Measurements from ENCODE around the gene FRRS1L. TPM values are rescaled to one million over a fixed set of nuclear protein-coding genes. Genes with fewer than 3 reads are reported as not detected.

The FRRS1L gene
- total RNA-seq, 1 donor from 2014 or later: 1.0 TPM

GRCh38 chr9:109120204-109120789, 46.8 kb downstream of the FRRS1L start:
- Histone ChIP-seq H3K4me1 (ENCODE audit: control insufficient read depth in 3 of 3, insufficient read depth in 3 of 3, low read length in 3 of 3) (peaks cover 29 to 36% (median 30%) of the 10 kb centered on the region in 3 donors), H3K4me3 (ENCODE audit: low read length in 3 of 3) (peak overlapping the region in 2 of 3 donors; percentile 21 to 48), H3K9ac (ENCODE audit: low read depth in 1 of 3, low read length in 3 of 3) (no peak overlapping the region), H3K9me3 (ENCODE audit: control insufficient read depth in 3 of 3, low read length in 3 of 3) (no peaks in the 10 kb centered on the region), H3K36me3 (ENCODE audit: control insufficient read depth in 3 of 3, insufficient read depth in 3 of 3, low read length in 3 of 3) (no peaks in the 10 kb centered on the region), H3K27me3 (ENCODE audit: control insufficient read depth in 3 of 3, insufficient read depth in 3 of 3, low read length in 3 of 3) (no peaks in the 10 kb centered on the region), H3K27ac (ENCODE audit: low read depth, low read length) (no peak overlapping the region)

DNA sequence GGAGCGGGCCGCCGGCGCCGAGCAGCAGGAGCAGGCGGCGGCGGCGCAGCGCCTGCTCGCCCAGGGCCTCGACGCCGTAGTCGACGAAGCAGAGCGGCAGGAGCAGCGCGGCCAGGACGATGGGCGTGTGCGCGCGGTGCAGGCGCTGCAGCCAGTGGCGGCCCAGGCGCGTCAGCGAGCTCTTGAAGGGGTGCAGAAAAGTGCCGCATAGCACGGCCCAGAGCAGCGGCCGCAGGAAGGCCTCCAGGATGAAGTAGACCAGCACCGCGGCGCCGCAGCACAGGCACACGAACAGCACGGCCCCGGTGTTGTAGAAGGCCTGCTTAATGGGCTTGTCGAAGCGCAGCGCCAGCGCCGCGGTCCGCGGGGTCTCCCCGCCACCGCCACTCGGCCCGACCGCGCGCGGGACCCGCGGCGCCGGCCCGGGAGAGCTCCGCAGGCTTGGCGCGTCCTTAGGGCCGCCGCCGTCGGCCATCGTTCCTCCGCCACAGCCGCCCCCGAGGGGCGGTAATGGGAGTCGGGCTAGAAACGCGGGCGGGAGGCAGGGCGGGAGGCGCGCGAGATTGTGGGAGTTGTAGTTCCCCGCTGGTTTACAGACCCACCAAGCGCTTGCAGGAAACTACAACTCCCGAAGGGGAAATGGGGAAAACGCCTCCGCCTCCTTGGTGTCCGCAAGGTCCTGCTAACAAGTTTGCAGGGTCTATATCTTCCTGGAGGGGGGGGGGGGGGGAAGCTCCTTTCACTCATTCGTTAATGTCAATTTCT, 47.4 kb downstream of the FRRS1L start, which contains the start of gene TMEM245:
Gene TMEM245, minus strand, starts transcription at position 509 of the 765 bp plus-strand sequence. Its CDS starts 34 bp downstream, at position 475.
- Histone ChIP-seq H3K4me1 (ENCODE audit: control insufficient read depth in 3 of 3, insufficient read depth in 3 of 3, low read length in 3 of 3) (peaks cover 33 to 39% (median 36%) of the 10 kb centered on the region in 3 donors), H3K36me3 (ENCODE audit: control insufficient read depth in 3 of 3, insufficient read depth in 3 of 3, low read length in 3 of 3) (no peaks in the 10 kb centered on the region), H3K27ac (ENCODE audit: low read depth, low read length) (peak within 1 kb of the TSS; percentile 65), H3K27me3 (ENCODE audit: control insufficient read depth in 3 of 3, insufficient read depth in 3 of 3, low read length in 3 of 3) (no peaks in the 10 kb centered on the region), H3K4me3 (ENCODE audit: low read length in 3 of 3) (peak within 1 kb of the TSS; percentile 76 to 95 (median 92)), H3K9ac (ENCODE audit: low read depth in 1 of 3, low read length in 3 of 3) (peak within 1 kb of the TSS; percentile 70 to 92 (median 92)), H3K9me3 (ENCODE audit: control insufficient read depth in 3 of 3, low read length in 3 of 3) (no peaks in the 10 kb centered on the region)

GRCh38 chr9:109118808-109119438, 48.1 kb downstream of the FRRS1L start:
- Histone ChIP-seq H3K27ac (ENCODE audit: low read depth, low read length) (peak overlapping the region; percentile 65), H3K9me3 (ENCODE audit: control insufficient read depth in 3 of 3, low read length in 3 of 3) (no peaks in the 10 kb centered on the region)

GRCh38 chr9:109117856-109118807, 48.9 kb downstream of the FRRS1L start:
- peak overlapping the region; percentile 65 for H3K27ac ChIP-seq (ENCODE audit: low read depth, low read length)
- H3K27me3 ChIP-seq (ENCODE audit: control insufficient read depth in 3 of 3, insufficient read depth in 3 of 3, low read length in 3 of 3): no peaks in the 10 kb centered on the region

More at GRCh38 chr9:109118808-109119438, 48.1 kb downstream of the FRRS1L start:
- Histone ChIP-seq H3K36me3 (ENCODE audit: control insufficient read depth in 3 of 3, insufficient read depth in 3 of 3, low read length in 3 of 3) (no peaks in the 10 kb centered on the region), H3K27me3 (ENCODE audit: control insufficient read depth in 3 of 3, insufficient read depth in 3 of 3, low read length in 3 of 3) (no peaks in the 10 kb centered on the region), H3K4me1 (ENCODE audit: control insufficient read depth in 3 of 3, insufficient read depth in 3 of 3, low read length in 3 of 3) (peaks cover 40 to 45% (median 43%) of the 10 kb centered on the region in 3 donors), H3K9ac (ENCODE audit: low read depth in 1 of 3, low read length in 3 of 3) (peak overlapping the region; percentile 70 to 92 (median 92)), H3K4me3 (ENCODE audit: low read length in 3 of 3) (peak overlapping the region; percentile 76 to 95 (median 92))

GRCh38 chr9:109115931-109116526, 51.0 kb downstream of the FRRS1L start:
- Histone ChIP-seq H3K4me1 (ENCODE audit: control insufficient read depth in 3 of 3, insufficient read depth in 3 of 3, low read length in 3 of 3) (peaks cover 49 to 56% (median 51%) of the 10 kb centered on the region in 3 donors), H3K27ac (ENCODE audit: low read depth, low read length) (no peak overlapping the region), H3K36me3 (ENCODE audit: control insufficient read depth in 3 of 3, insufficient read depth in 3 of 3, low read length in 3 of 3) (no peaks in the 10 kb centered on the region), H3K9me3 (ENCODE audit: control insufficient read depth in 3 of 3, low read length in 3 of 3) (no peaks in the 10 kb centered on the region), H3K27me3 (ENCODE audit: control insufficient read depth in 3 of 3, insufficient read depth in 3 of 3, low read length in 3 of 3) (no peaks in the 10 kb centered on the region), H3K4me3 (ENCODE audit: low read length in 3 of 3) (peak overlapping the region in 1 of 3 donors; percentile 27), H3K9ac (ENCODE audit: low read depth in 1 of 3, low read length in 3 of 3) (no peak overlapping the region)

More at GRCh38 chr9:109117856-109118807, 48.9 kb downstream of the FRRS1L start:
- Histone ChIP-seq H3K36me3 (ENCODE audit: control insufficient read depth in 3 of 3, insufficient read depth in 3 of 3, low read length in 3 of 3) (no peaks in the 10 kb centered on the region), H3K9ac (ENCODE audit: low read depth in 1 of 3, low read length in 3 of 3) (peak overlapping the region; percentile 70 to 92 (median 92)), H3K4me3 (ENCODE audit: low read length in 3 of 3) (peak overlapping the region; percentile 76 to 95 (median 92)), H3K4me1 (ENCODE audit: control insufficient read depth in 3 of 3, insufficient read depth in 3 of 3, low read length in 3 of 3) (peaks cover 47 to 49% (median 47%) of the 10 kb centered on the region in 3 donors), H3K9me3 (ENCODE audit: control insufficient read depth in 3 of 3, low read length in 3 of 3) (no peaks in the 10 kb centered on the region)

DNA sequence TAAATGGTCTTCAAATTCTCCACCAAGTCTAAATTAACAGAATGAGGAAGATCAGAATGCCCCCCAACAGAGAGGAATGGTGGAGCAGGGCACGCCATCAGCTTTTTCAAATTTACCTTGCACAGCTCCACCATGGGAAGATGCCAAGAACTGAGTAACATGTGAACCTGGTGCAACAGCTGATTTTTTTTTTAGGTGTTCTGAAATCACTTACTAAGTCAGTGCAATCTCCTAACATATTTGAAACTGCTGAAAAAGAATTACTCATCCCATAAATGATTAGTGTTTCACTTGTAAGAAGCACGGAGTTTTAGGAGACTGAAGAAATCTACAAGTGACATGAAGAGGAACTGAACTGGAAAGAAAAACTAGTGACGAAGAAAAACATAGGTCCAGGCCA, 52.4 kb downstream of the FRRS1L start:
- no peak overlapping the region for H3K9ac ChIP-seq (ENCODE audit: low read depth in 1 of 3, low read length in 3 of 3)
- no peaks in the 10 kb centered on the region for H3K36me3 ChIP-seq (ENCODE audit: control insufficient read depth in 3 of 3, insufficient read depth in 3 of 3, low read length in 3 of 3)
- peak overlapping the region in 1 of 3 donors; percentile 19 for H3K4me3 ChIP-seq (ENCODE audit: low read length in 3 of 3)
- peaks cover 50 to 64% (median 62%) of the 10 kb centered on the region in 3 donors for H3K4me1 ChIP-seq (ENCODE audit: control insufficient read depth in 3 of 3, insufficient read depth in 3 of 3, low read length in 3 of 3)
- peak overlapping the region; percentile 64 for H3K27ac ChIP-seq (ENCODE audit: low read depth, low read length)
- H3K27me3 ChIP-seq (ENCODE audit: control insufficient read depth in 3 of 3, insufficient read depth in 3 of 3, low read length in 3 of 3): no peaks in the 10 kb centered on the region
- no peaks in the 10 kb centered on the region for H3K9me3 ChIP-seq (ENCODE audit: control insufficient read depth in 3 of 3, low read length in 3 of 3)

- no peaks in the 10 kb centered on the region for H3K9me3 ChIP-seq (ENCODE audit: control insufficient read depth in 3 of 3, low read length in 3 of 3)
- peaks cover 49 to 69% (median 63%) of the 10 kb centered on the region in 3 donors for H3K4me1 ChIP-seq (ENCODE audit: control insufficient read depth in 3 of 3, insufficient read depth in 3 of 3, low read length in 3 of 3)
- H3K4me3 ChIP-seq (ENCODE audit: low read length in 3 of 3): peak overlapping the region in 2 of 3 donors; percentile 1 to 19
- peak overlapping the region; percentile 64 for H3K27ac ChIP-seq (ENCODE audit: low read depth, low read length)
- no peaks in the 10 kb centered on the region for H3K27me3 ChIP-seq (ENCODE audit: control insufficient read depth in 3 of 3, insufficient read depth in 3 of 3, low read length in 3 of 3)
- H3K36me3 ChIP-seq (ENCODE audit: control insufficient read depth in 3 of 3, insufficient read depth in 3 of 3, low read length in 3 of 3): no peaks in the 10 kb centered on the region
- no peak overlapping the region for H3K9ac ChIP-seq (ENCODE audit: low read depth in 1 of 3, low read length in 3 of 3)
Measured at GRCh38 chr9:109113892-109114609, 53.0 kb downstream of the FRRS1L start.

DNA sequence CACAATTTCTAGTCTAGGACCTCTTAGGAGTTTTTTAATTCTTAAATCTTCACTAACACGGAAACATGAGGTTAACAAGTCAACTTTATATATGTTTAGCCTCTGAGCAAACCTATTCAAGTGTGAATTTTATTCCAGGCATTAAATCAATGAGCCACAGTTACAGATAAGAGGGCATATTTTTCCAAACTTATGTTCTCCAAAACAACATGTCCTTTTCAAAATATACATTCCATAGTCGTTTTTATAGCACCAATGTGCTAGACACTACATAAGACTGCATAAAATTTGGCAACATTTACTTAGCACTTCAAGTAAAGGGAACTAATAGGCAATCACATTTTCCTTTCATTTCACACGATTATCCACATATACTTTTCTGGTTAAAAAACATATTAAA, 53.8 kb downstream of the FRRS1L start:
- H3K4me3 ChIP-seq (ENCODE audit: low read length in 3 of 3): no peak overlapping the region
- peak overlapping the region; percentile 5 for H3K27ac ChIP-seq (ENCODE audit: low read depth, low read length)
- peak overlapping the region in 1 of 3 donors; percentile 47 for H3K9ac ChIP-seq (ENCODE audit: low read depth in 1 of 3, low read length in 3 of 3)
- H3K36me3 ChIP-seq (ENCODE audit: control insufficient read depth in 3 of 3, insufficient read depth in 3 of 3, low read length in 3 of 3): no peaks in the 10 kb centered on the region
- no peaks in the 10 kb centered on the region for H3K27me3 ChIP-seq (ENCODE audit: control insufficient read depth in 3 of 3, insufficient read depth in 3 of 3, low read length in 3 of 3)
- no peaks in the 10 kb centered on the region for H3K9me3 ChIP-seq (ENCODE audit: control insufficient read depth in 3 of 3, low read length in 3 of 3)
- peaks cover 41 to 68% (median 59%) of the 10 kb centered on the region in 3 donors for H3K4me1 ChIP-seq (ENCODE audit: control insufficient read depth in 3 of 3, insufficient read depth in 3 of 3, low read length in 3 of 3)

All from skeletal muscle tissue (tissue), 4 donors.